ENCODE data around the gene SYT8. TPM values are rescaled to one million over a fixed set of nuclear protein-coding genes. Genes with fewer than 3 reads are reported as not detected.

The SYT8 gene
- total RNA-seq, 2 experiments from 2014 or later = not detected

DNA sequence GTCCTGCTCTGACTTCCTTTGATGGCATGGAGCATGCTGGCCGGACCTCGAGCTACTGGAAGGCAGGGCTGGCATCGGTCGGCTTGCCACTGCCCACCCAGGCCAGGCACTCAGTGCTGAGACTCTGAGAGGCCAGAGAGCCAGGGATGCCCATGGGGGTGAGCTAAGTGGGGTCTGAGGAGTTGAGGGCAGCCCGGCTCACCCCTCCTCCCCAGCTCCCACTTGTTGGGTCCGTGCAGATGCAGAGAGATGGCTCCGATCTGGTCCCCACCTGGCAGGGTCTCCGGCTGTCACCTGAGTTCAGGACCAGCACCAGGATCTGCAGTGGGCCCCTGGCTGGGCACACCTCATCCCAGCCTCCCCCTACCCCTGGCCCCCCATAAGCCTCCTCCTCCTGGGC is 31.4 kb downstream of the SYT8 start:
- H3K79me2 ChIP-seq (ENCODE audit: insufficient read depth, low read depth, low read length) = no peaks in the 10 kb centered on the region
- no peaks in the 10 kb centered on the region for H3K9me2 ChIP-seq (ENCODE audit: insufficient read depth, low read length)
- no peak for DNase-seq (ENCODE audit: low spot score)
- ChIA-PET CTCF (ENCODE audit: unreplicated experiment) (no interaction called here), POLR2A (no interaction called here)
- TF ChIP-seq, protein P1, sequence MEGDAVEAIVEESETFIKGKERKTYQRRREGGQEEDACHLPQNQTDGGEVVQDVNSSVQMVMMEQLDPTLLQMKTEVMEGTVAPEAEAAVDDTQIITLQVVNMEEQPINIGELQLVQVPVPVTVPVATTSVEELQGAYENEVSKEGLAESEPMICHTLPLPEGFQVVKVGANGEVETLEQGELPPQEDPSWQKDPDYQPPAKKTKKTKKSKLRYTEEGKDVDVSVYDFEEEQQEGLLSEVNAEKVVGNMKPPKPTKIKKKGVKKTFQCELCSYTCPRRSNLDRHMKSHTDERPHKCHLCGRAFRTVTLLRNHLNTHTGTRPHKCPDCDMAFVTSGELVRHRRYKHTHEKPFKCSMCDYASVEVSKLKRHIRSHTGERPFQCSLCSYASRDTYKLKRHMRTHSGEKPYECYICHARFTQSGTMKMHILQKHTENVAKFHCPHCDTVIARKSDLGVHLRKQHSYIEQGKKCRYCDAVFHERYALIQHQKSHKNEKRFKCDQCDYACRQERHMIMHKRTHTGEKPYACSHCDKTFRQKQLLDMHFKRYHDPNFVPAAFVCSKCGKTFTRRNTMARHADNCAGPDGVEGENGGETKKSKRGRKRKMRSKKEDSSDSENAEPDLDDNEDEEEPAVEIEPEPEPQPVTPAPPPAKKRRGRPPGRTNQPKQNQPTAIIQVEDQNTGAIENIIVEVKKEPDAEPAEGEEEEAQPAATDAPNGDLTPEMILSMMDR (conservative IDR thresholded peaks at IDR 0.05; ENCODE audit: low read length) = no peak
- TF ChIP-seq EZH2phosphoT487 (IDR thresholded peaks at IDR 0.05; ENCODE audit: borderline replicate concordance, low read depth, low read length) = no peak
- BruUV-seq (replicated peaks) = no TSS peak
- no peak overlapping the region for H3K27ac ChIP-seq (ENCODE audit: low read depth, low read length, poor library complexity, severe bottlenecking)
- intact Hi-C loops (cut with micrococcal nuclease; ENCODE audit: unreplicated experiment) = no loop called here
- no peaks in the 10 kb centered on the region for H3K9me3 ChIP-seq (ENCODE audit: low read length)
- 0 out of 2 replicates have a peak, but pooled peaks cover 8% of the 10 kb centered on the region for H3K36me3 ChIP-seq (ENCODE audit: insufficient read depth, low read length)
- H3K4me3 ChIP-seq (ENCODE audit: low read depth, low read length, poor library complexity, severe bottlenecking) = no peak overlapping the region
- H3K4me1 ChIP-seq (ENCODE audit: insufficient read depth, low read length, poor library complexity, severe bottlenecking) = no peaks in the 10 kb centered on the region
- no peaks in the 10 kb centered on the region; the same call in 1 of the 2 replicates for H4K20me1 ChIP-seq (ENCODE audit: insufficient read depth, low read length)
- H2AFZ ChIP-seq (ENCODE audit: low read length) = no peak overlapping the region
- no peak overlapping the region for H3K4me2 ChIP-seq (ENCODE audit: low read length)

DNA sequence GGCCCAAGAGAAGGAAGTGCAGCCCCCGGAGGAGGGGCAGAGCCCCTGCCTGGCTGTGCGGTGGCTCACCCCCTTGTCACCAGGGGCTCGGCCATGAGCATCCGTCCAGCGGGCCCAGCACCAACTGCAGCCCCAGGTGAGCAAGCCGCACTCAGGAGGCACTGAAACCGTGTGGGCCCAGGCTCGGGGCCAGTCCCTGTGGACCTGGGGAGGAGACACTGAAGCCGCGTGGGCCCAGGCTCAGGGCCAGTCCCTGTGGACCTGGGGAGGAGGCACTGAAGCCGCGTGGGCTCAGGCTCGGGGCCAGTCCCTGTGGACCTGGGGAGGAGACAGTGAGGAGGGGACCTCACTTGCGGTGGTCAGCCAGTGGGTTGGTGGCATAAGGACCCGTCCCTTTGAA is 32.0 kb downstream of the SYT8 start:
- Histone ChIP-seq H4K20me1 (ENCODE audit: insufficient read depth, low read length) (no peaks in the 10 kb centered on the region; the same call in 1 of the 2 replicates), H3K4me2 (ENCODE audit: low read length) (no peak overlapping the region), H3K9me3 (ENCODE audit: low read length) (no peaks in the 10 kb centered on the region), H3K27ac (ENCODE audit: low read depth, low read length, poor library complexity, severe bottlenecking) (no peak overlapping the region), H3K36me3 (ENCODE audit: insufficient read depth, low read length) (0 out of 2 replicates have a peak, but pooled peaks cover 8% of the 10 kb centered on the region), H2AFZ (ENCODE audit: low read length) (no peak overlapping the region), H3K4me3 (ENCODE audit: low read depth, low read length, poor library complexity, severe bottlenecking) (no peak overlapping the region), H3K9me2 (ENCODE audit: insufficient read depth, low read length) (no peaks in the 10 kb centered on the region), H3K79me2 (ENCODE audit: insufficient read depth, low read depth, low read length) (no peaks in the 10 kb centered on the region), H3K4me1 (ENCODE audit: insufficient read depth, low read length, poor library complexity, severe bottlenecking) (no peaks in the 10 kb centered on the region)
- BruUV-seq (replicated peaks) = no TSS peak
- POLR2A ChIA-PET = no interaction called here
- CTCF ChIA-PET (ENCODE audit: unreplicated experiment) = no interaction called here
- intact Hi-C loops (cut with micrococcal nuclease; ENCODE audit: unreplicated experiment) = no loop called here
- no peak for TF ChIP-seq EZH2phosphoT487 (IDR thresholded peaks at IDR 0.05; ENCODE audit: borderline replicate concordance, low read depth, low read length)
- TF ChIP-seq, protein P1 (conservative IDR thresholded peaks at IDR 0.05; ENCODE audit: low read length) = no peak
- no peak for DNase-seq (ENCODE audit: low spot score)

DNA sequence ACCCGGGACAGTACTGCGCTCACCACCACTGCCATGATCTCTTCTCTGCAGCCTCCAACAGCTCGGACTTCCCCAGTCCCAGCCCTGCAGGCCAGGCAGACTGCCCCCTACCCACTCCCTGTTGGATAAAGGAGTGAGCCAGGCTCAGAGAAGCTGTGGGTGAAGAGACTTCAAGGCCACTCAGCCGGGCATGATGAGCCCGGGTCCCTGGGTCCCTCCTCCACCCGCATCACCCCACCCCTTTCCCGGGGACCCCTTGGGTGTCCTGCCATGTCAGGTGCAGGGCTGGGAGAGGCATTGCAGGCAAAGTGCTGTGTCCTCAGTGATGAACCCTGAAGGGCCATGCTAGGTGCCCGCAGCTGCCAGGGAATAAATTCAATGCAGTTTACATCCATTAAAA is 32.6 kb downstream of the SYT8 start:
- H3K36me3 ChIP-seq (ENCODE audit: insufficient read depth, low read length) = 0 out of 2 replicates have a peak, but pooled peaks cover 8% of the 10 kb centered on the region
- no peaks in the 10 kb centered on the region for H3K79me2 ChIP-seq (ENCODE audit: insufficient read depth, low read depth, low read length)
- TF ChIP-seq, protein P1 (conservative IDR thresholded peaks at IDR 0.05; ENCODE audit: low read length) = no peak
- no peak for TF ChIP-seq EZH2phosphoT487 (IDR thresholded peaks at IDR 0.05; ENCODE audit: borderline replicate concordance, low read depth, low read length)
- H4K20me1 ChIP-seq (ENCODE audit: insufficient read depth, low read length) = no peaks in the 10 kb centered on the region; the same call in 1 of the 2 replicates
- H3K4me1 ChIP-seq (ENCODE audit: insufficient read depth, low read length, poor library complexity, severe bottlenecking) = no peaks in the 10 kb centered on the region
- no TSS peak for BruUV-seq (replicated peaks)
- no peak overlapping the region for H3K4me2 ChIP-seq (ENCODE audit: low read length)
- H3K27ac ChIP-seq (ENCODE audit: low read depth, low read length, poor library complexity, severe bottlenecking) = no peak overlapping the region
- no peak overlapping the region for H2AFZ ChIP-seq (ENCODE audit: low read length)
- intact Hi-C loops (cut with micrococcal nuclease; ENCODE audit: unreplicated experiment) = no loop called here
- no peak for DNase-seq (ENCODE audit: low spot score)
- no peaks in the 10 kb centered on the region for H3K9me3 ChIP-seq (ENCODE audit: low read length)
- no peaks in the 10 kb centered on the region for H3K9me2 ChIP-seq (ENCODE audit: insufficient read depth, low read length)
- CTCF ChIA-PET (ENCODE audit: unreplicated experiment) = no interaction called here
- H3K4me3 ChIP-seq (ENCODE audit: low read depth, low read length, poor library complexity, severe bottlenecking) = no peak overlapping the region
- POLR2A ChIA-PET = no interaction called here
